NCI-H82 treated with DMSO at 0.1 percent for 48 hours (cell line): ENCODE measurements around the gene GLCCI1.

ENCODE experiments used
- DNase-seq: peaks from one replicate; lab custom pipeline; 2025; ENCODE audit not compliant: unreplicated experiment; lab: John Stamatoyannopoulos, UW

GLCCI1 gene

DNA sequence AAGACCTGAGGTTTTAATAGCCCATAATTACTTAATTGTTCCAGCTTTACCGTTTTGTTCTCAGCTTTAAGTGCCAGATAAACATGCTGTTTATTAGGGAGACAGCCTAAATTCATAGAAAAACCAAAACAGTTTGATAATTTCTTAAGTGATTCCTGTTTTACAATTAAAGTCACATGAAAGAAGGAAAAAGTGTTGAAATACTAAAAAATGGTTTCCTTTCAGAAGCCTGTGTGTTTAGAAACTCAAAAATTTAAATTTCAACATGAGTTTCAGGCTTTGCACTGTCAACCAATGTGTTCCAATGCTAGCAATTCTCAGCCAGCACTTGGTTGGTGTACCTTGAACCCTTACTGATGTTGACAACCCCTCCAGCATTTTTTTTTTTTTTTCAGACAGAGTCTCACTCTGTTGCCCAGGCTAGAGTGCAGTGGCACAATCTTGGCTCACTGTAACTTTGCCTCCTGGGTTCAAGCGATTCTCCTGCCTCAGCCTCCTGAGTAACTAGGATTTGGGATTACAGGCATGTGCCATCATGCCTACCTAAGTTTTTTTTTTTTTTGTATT, 158.1 kb downstream of the GLCCI1 start:
- DNase-seq = no peak

DNA sequence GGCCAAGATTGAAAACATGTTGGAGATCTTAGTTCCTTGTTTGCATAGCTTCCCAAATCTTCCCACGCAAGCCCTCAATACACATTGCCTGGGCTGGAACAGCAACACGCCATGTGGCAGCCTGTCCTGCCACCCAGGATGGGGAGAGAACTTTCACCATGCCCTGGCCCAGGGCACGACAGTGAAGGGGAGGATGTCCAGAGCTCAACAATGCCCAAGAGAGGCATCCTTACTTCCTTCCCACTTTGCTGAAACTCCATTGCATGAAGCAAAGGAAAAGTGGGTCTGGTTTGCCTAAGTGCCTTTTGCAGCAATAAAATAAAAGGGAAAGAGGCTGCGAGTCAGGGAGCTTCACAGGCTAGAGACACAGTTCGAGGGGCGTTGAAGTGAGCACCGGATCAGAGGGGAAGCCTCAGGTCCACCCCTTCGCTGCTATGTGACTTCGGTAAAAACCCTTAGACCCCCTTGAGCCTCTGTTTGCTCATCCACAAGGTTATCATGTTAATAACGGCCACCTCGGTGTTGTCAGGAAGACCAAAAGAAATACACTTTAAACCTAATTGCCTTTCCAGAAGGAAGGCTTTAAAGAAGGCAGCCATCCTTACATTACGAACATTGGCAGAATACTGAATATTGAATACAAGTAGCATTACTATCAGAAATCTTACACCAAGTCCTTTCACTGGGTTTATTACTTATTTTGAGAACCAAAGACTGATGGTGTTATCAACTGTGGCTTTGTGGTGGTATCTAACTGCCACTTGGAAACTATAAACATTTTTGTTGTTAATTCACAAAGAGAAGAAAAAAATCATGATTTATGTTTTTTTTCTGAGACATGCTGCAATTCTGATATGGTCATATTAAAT, 160.1 kb downstream of the GLCCI1 start:
- DNase-seq = no peak

DNA sequence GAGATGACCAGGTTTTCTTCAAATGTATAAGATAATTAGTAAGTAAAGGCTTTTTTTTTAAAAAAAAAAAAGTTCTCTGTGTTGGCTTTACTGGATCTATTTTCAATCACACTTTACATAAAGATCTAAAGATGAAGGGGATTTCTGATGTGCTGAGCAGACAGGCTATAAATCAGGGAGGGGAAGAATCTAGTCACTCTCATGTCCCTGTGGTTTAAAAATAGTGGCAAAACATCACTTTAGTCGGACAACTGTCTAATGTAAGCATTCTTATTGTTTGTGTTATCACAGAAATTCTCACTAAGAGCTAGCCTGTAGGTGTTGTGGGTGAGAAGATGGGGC, 160.7 kb downstream of the GLCCI1 start:
- no peak for DNase-seq

DNA sequence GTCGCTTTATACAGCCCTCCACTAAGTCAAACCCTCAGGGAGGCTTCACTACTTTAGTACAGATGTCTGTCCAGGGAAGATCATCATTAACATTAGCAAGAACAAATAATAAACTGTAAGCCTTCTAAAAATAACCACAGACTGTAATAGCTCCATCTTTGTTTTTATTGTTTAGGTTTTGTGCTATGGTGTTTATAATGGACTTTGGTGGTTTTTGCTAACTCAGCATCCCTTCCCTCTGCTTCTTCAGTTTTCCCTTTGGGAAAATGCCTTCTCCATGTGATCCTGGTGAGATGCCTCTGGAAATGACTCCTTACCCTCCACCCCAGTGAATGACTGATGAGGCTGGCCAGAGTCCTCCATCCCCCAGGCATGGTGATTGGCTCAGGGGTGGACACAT, 162.1 kb downstream of the GLCCI1 start:
- DNase-seq = no peak

DNA sequence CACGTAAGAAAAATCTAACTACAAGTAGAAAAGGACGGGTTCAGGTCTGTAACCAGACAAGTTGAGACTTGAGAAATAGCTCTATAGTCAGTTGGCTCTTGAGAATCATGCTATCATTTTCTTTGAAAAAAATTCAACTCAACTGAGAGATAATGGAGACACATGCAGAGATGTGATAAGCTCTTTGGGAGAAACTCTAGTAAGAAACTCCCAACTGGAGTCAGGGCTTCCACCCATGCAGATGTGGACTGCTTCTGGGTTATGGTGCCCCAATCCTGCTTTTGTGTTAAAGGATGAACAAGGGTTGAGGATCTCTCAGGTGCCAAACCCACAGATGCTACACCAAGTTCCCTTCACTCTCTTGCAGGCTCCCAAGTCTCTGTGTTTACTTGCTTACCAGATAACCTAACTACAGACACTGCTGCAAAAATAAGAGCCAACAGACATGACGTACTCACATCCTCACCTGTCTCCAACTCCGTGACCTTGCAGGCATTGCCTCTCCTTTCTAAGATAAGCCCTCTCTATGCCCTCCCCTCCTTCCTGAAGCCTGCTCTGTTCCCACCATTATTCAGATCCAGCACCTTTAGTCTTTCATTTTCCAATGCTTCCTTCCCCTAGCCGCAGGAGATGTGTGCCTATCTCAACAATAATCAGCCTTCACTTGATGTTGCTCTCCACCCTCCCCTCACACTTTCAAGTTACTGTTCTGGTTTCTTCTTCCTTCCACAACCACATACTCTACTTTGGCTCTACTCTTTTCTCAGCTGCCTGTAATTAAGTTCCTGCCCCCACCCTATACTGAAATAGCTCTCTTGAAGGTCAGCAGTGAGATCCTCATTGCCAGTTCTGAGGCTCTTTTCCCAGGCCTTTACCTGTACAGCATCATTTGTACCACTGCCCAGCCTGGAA, 163.4 kb downstream of the GLCCI1 start:
- DNase-seq = no peak

DNA sequence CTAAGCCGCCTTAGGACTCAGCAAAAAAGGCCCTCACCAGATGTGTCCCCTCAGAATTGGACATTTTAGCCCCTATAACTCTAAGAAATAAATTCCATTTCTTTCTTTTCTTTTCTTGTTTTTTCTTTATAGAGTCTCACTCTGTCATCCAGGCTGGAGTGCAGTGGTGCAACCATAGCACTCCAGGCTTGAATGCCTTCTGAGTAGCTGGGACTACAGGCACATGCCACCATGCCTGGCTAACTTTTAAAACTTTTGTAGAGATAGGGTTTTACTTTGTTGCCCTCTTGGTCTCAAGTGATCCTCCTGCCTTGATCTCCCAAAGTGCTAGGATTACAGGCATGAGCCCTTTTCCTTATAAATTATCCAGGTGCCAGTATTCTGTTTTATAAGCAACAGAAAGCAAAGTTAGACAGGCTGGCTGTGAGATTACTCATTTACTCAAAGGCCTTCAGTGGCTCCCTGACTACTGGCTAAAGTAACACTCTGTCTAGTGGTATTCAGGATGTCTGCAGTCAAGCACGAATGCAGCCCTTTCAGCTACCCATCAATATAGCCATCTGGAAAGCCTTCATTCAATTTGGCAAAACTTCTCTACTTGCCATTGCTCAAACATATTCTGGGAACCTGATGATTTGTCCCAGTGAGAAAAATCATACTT, 164.7 kb downstream of the GLCCI1 start:
- no peak for DNase-seq

DNA sequence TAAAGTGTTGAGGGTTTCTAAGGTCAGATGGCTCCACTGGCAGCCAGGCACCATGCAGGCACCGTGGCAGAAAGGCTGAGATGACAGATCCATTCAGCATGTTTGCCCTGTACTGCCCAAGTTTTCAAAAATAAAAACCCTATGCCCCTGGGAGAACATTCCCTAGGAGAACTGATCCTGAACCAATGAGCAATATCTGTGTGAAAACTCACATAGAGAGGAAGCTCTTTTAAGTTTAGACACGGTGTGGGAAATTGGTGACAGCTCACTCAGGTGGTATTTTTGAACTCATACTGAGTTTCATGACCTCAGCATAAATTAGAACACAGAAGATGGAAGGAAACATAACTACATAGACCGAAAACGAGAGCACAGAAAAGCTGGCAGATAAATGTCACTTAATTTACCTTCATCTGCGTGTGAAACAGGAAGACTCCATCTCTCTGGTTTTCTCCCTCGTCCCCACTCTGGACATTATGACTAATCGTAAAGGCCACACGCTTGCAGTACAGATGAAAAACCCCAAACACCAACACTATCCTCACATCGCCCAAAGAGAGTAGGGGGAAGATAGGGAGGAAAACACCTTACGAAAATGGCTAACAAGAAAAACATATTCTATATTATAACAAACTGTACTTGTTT, 165.6 kb downstream of the GLCCI1 start:
- no peak for DNase-seq

DNA sequence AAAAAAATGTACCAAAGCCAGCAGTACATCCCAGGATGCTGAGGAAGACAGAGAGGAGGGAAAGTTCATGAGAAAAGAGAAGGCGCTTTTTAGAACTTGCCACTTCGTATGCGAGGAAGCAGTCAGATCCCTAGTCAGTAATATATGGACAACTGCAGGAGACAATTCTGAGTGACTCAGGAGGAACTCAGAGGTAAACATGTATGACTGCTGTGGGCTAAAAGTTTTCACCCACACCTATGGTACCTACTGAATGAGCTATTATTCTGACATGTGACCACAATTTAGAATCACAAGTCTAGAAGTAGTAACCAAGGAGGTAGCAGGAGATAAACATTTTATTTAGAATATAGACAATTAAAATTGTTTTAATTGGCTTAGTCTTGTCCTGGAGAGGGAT, 166.8 kb downstream of the GLCCI1 start:
- DNase-seq = no peak

DNA sequence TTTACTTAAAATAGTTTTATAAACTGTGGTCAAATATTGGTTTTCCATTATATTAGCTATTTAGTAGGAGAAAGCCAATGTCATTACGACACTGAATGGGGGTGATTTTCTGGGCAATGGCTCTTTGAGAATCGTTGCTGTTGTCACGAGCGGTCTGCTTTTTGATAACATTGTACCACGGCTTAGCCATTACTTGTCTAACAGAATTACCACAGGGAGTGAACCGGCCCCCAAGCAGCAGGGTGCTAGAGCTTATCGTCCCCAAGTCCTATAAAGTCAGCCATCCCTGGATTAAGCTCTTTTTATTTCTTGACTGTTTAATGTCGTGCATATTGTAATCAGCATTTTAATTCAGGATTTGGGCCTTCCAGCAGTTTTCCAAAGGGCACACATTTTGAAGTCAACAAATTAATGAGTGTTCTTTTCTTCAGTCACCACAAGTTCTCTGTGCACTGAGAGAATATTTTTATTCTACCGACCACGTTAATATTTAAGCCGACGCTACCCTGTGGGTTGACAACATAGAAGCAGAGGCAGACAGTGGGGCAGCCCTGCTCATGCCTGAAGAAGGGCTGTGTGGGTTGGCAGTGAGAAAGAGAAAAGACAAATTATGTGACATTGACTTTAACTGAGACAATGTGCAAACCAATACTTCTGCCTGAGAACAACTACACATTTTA, 167.6 kb downstream of the GLCCI1 start:
- no peak for DNase-seq
